ENCODE results near the gene PTPRH.

PTPRH gene

GRCh38 chr19:55229145-55229788, 20.0 kb upstream of the PTPRH start:
- no peaks in the 10 kb centered on the region for H3K9me2 ChIP-seq (ENCODE audit: low read depth, low read length)
- H3K9ac ChIP-seq (ENCODE audit: low read length) = no peak overlapping the region
- no peaks in the 10 kb centered on the region for H3K9me3 ChIP-seq (ENCODE audit: low read length)
- H4K20me1 ChIP-seq (ENCODE audit: insufficient read depth, low read length) = no peaks in the 10 kb centered on the region
- peaks cover 93% of the 10 kb centered on the region for H3K36me3 ChIP-seq (ENCODE audit: insufficient read depth, low read length)
- H3K4me3 ChIP-seq (ENCODE audit: low read depth, low read length, poor library complexity, severe bottlenecking) = no peak overlapping the region
- H3F3A ChIP-seq (ENCODE audit: insufficient read depth, low read length) = no peaks in the 10 kb centered on the region
- H3K27me3 ChIP-seq (ENCODE audit: insufficient read depth, low read length) = no peaks in the 10 kb centered on the region
- no peak overlapping the region for H2AFZ ChIP-seq (ENCODE audit: low read length)
- H3K27ac ChIP-seq (ENCODE audit: low read depth, low read length, poor library complexity, severe bottlenecking) = no peak overlapping the region
- no peak overlapping the region for H3K4me2 ChIP-seq (ENCODE audit: low read length)
- no peaks in the 10 kb centered on the region for H3K4me1 ChIP-seq (ENCODE audit: insufficient read depth, low read length, severe bottlenecking)
- H3K79me2 ChIP-seq (ENCODE audit: insufficient read depth, low read length) = no peaks in the 10 kb centered on the region
- TF ChIP-seq EZH2 (IDR thresholded peaks at IDR 0.05; ENCODE audit: borderline replicate concordance, low read length) (no peak), CTCF (IDR thresholded peaks at IDR 0.05; ENCODE audit: low read length) (no peak)

DNA sequence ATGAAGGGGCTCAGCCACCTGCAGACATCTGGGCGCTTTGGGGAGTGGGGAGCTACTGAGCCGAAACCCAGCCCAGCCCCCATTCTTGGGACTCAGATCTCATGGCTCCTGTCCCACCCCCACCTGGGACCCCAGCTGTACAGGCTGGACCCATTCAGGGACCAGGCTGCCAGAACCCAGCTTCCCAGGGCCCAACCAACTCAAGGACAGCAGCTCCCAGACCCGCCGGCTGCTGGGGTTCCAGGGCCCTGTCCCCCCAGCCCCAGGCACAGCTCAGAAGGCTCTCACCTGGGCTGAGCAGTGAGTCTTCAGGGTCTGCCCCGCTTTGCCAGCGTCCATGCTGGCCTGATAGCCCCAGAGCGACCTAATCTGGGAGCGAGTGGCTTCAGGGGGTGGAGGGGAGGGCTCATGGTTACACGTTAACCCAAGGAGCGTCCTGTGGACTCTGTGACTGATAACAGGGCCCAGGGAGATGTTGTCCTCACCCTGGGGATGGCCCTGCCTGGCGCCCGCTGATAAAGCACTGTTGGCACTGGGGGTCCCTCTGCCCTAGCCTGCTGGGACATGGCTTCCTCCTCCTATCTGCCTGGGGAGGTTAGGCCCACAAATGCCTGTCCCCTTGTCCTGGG, 19.2 kb upstream of the PTPRH start, which contains the start of gene TMEM86B:
Gene TMEM86B, minus strand, starts transcription at position 361 of the 629 bp plus-strand sequence. Its CDS starts 22 bp downstream, at position 339.
- TF ChIP-seq EZH2 (IDR thresholded peaks at IDR 0.05; ENCODE audit: borderline replicate concordance, low read length) (no peak), CTCF (IDR thresholded peaks at IDR 0.05; ENCODE audit: low read length) (no peak)
- Histone ChIP-seq H3K4me3 (ENCODE audit: low read depth, low read length, poor library complexity, severe bottlenecking) (no peak within 1 kb of the TSS), H3K4me2 (ENCODE audit: low read length) (no peak within 1 kb of the TSS), H3K4me1 (ENCODE audit: insufficient read depth, low read length, severe bottlenecking) (no peaks in the 10 kb centered on the region), H3K9me2 (ENCODE audit: low read depth, low read length) (no peaks in the 10 kb centered on the region), H4K20me1 (ENCODE audit: insufficient read depth, low read length) (no peaks in the 10 kb centered on the region), H3K27me3 (ENCODE audit: insufficient read depth, low read length) (no peaks in the 10 kb centered on the region), H3K79me2 (ENCODE audit: insufficient read depth, low read length) (no peaks in the 10 kb centered on the region), H3F3A (ENCODE audit: insufficient read depth, low read length) (no peaks in the 10 kb centered on the region), H3K36me3 (ENCODE audit: insufficient read depth, low read length) (peaks cover 93% of the 10 kb centered on the region), H3K27ac (ENCODE audit: low read depth, low read length, poor library complexity, severe bottlenecking) (no peak within 1 kb of the TSS), H2AFZ (ENCODE audit: low read length) (no peak within 1 kb of the TSS), H3K9ac (ENCODE audit: low read length) (no peak within 1 kb of the TSS), H3K9me3 (ENCODE audit: low read length) (no peaks in the 10 kb centered on the region)

DNA sequence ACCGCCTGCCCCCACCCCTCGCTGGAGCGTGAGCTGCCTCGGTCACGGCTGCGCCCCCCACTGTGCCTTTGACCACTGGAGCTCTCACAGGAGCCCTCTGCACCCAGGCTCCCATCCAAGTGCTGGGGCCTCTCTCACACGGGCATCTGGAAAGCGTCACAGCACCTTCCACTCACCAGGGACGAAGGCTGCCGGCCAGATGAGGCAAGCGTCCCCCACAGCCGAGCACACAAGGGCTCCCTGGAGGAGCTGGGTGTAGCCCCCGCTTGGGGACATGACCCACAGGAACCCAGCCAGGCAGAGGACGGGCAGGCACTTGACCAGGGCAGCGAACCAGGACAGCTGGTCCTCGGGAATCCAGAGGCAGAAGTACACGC, 18.7 kb upstream of the PTPRH start:
- Histone ChIP-seq H3K4me3 (ENCODE audit: low read depth, low read length, poor library complexity, severe bottlenecking) (no peak overlapping the region), H2AFZ (ENCODE audit: low read length) (no peak overlapping the region), H3K36me3 (ENCODE audit: insufficient read depth, low read length) (peaks cover 93% of the 10 kb centered on the region), H4K20me1 (ENCODE audit: insufficient read depth, low read length) (no peaks in the 10 kb centered on the region), H3K79me2 (ENCODE audit: insufficient read depth, low read length) (no peaks in the 10 kb centered on the region), H3K9ac (ENCODE audit: low read length) (no peak overlapping the region), H3K27me3 (ENCODE audit: insufficient read depth, low read length) (no peaks in the 10 kb centered on the region), H3K4me2 (ENCODE audit: low read length) (no peak overlapping the region), H3K27ac (ENCODE audit: low read depth, low read length, poor library complexity, severe bottlenecking) (no peak overlapping the region), H3F3A (ENCODE audit: insufficient read depth, low read length) (no peaks in the 10 kb centered on the region), H3K9me3 (ENCODE audit: low read length) (no peaks in the 10 kb centered on the region), H3K4me1 (ENCODE audit: insufficient read depth, low read length, severe bottlenecking) (no peaks in the 10 kb centered on the region), H3K9me2 (ENCODE audit: low read depth, low read length) (no peaks in the 10 kb centered on the region)
- TF ChIP-seq CTCF (IDR thresholded peaks at IDR 0.05; ENCODE audit: low read length) (no peak), EZH2 (IDR thresholded peaks at IDR 0.05; ENCODE audit: borderline replicate concordance, low read length) (no peak)

Data from OCI-LY1 (cell line).